ENCODE data around the gene MSS51. TPM values are rescaled to one million over a fixed set of nuclear protein-coding genes. Genes with fewer than 3 reads are reported as not detected.
"Not testable (repeated sequence)": the region's sequence is repeated elsewhere in the genome, so short reads cannot be mapped to it uniquely, and the experiment has no call there.

The MSS51 gene
- total RNA-seq, 1 donor from 2014 or later, result 9.5 TPM

DNA sequence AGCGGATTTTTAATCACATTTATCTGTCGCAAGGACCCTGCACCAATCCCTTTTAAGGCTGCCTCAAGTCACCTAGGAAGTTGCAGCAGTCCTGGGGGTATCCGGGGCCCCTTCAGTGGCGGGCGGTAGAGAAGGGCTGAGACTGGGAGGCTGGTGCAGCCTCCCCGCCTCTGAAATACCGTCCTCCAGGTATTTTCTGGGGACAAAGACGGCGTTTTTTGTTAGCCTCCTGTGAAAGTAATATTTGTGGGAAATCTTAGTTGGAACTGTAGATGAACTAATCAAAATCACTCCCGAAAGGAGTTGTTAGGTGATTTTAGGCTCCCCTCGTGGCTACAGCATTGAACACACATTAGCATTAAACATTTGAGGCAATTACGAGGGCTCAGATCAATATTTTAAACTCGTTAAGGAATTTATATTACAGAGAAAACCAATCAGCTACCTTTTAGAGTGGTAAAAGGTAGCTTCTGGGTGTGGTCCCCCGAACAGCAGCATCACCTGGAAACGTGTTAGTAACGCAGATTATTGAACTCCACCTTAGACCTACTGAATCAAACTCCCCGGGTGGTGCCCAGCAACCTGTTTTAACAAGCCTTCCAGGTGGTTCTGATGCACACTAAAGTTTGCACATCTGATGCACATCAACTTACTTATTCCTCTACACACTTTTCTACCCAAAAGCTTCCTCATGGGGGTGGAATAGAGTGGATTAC, 19.0 kb downstream of the MSS51 start:
- DNase-seq, result peak; percentile 53

DNA sequence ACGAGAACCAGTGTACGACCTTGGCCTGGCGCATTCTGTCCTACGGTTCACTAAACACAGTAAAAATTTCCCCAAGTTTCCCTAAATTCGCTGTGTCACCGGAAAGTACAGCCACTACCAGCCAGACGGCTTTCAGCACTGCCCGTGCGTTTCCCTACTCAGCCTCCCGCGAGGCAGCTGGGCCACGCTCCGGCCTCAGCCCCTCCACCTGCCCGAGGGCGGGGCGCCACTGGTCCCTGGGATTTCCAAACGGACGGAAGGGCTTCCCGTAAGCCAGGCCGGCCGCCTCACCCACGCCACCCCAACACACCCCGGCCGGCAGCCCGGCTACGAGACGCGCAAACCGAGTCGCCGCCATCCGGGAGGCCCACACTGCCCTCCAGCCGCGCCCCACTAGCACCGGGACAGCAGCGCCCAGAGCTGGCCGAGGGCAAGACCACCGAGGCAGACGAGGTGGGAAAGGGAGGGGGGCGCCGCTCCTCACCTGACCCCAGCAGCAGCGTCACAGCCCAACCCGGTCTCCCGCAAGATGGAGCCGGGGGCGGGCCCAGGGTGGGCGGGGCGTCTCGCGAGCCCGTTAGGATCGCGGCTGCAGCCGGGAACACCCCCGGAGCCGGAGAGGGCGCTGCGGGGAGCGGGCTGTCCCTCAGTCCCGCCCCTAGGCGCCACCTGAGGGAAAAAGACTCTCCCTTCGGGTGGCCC, 19.7 kb downstream of the MSS51 start, which contains the start of gene ANXA7:
Gene ANXA7 (minus strand): TSS at position 531 of the 702 bp plus-strand sequence. CDS start 13,202 bp downstream, outside the sequence.
- peak; percentile 96 for DNase-seq

GRCh38 chr10:73413108-73413527, 20.2 kb downstream of the MSS51 start:
- peak; percentile 59 for DNase-seq

DNA sequence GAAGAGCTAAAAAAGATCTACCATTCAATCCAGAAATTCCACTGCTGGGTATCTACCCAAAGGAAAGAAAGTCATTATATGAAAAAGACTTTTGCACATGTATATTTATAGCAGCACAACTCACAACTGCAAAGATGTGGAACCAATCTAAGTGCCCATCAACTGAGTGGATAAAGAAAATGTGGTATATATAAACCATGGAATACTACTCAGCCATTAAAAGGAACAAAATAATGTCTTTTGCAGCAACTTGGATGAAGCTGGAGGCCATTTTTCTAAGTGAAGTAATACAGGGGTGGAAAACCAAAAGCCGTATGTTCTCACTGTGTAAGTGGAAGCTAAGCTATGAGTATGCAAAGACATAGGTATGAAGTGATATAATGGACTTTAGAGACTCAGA, 22.5 kb downstream of the MSS51 start:
- no peak for DNase-seq

- DNase-seq, result no peak
These were observed 24.3 kb downstream of the MSS51 start for GRCh38 chr10:73408978-73409521.

DNA sequence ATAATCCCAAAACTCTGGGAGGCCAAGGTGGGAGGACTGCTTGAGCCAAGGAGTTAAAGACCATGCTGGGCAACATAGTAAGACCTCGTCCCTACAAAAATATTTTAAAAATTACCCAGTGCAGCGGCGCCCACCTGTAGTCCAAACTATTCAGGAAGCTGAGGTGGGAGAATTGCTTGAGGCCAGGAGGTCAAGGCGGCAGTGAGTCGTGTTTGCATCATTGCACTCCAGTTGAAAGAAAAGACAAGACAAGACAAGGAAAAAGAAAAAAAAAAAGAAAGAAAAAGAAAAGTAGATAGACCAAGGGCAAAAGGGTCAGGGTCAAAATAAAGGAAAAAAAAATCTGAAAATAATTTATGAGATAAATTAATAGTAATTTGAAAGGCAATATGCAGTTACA, 25.3 kb downstream of the MSS51 start:
- DNase-seq, result no peak

GRCh38 chr10:73407495-73407894, 25.9 kb downstream of the MSS51 start:
- DNase-seq, result no peak

GRCh38 chr10:73406846-73407245, 26.5 kb downstream of the MSS51 start:
- DNase-seq, result no peak

DNA sequence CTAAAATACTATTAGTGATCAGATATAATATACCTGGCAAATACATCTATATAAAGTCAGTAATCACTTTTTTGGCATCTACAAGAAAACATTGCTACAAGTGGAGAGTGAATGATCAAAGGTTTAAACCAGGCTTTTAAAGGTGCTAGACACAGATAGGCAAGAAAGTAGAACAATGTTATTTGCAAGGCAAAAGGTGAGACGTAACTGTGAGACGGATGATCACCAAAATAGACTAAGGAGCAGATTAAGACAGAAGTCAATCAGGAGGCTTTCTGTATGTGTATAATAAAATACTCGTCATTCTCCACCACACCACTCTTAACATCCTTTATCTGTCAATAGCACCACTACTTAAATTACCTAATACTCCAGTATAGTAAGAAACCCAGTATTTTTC, 27.8 kb downstream of the MSS51 start:
- DNase-seq, result no peak

DNA sequence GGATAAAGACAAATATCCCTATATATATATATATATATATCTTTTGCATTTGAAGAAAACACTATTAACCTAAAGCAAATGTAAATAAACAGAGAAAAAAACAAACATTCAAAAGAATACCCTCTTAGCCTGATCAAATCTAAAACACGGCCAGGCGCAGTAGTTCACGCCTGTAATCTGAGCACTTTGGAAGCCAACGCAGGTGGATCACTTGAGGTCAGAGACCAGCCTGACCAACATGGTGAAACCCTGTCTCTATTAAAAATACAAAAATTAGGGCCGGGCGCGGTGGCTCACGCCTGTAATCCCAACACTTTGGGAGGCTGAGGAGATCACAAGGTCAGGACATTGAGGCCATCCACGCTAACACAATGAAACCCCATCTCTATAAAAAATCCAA, 28.7 kb downstream of the MSS51 start:
- no peak for DNase-seq

DNA sequence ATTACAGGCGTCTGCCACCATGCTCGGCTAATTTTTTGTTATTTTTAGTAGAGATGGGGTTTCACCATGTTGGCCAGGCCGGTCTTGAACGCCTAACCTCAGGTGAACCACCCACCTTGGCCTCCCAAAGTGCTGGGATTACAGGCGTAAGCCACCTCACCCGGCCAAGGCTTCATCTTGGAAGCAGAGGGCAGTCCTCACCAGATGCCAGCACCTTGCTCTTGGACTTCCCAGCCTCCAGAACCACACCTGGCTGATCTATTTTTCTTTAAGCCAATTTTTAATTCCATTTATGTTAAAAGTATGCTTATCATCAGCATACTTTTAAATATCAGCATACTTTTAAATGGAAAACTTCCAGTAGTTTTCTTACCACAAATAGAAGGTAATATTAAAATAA, 31.7 kb downstream of the MSS51 start:
- no peak for DNase-seq

GRCh38 chr10:73399063-73399462, 34.3 kb downstream of the MSS51 start:
- DNase-seq, result no peak

DNA sequence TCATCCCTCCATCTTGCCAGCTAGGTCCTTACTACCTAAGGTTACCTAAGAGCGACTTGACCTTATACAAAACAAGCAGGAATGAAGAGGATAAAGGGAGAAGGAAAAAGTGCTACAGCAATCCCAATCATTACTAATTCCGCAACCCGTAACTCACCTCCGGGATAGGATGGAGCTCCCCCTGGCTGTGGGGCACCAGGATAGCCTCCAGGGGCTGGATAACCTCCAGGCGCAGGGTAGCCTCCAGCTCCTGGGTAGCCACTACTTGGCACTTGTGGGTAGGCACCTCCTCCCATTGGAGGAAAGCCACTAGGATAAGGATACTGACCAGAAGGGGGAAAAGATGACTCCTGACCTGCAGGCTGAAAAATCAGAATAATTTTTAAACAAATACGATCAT, 35.3 kb downstream of the MSS51 start:
- DNase-seq, result no peak

- DNase-seq, result not testable (repeated sequence)
These were observed 39.0 kb downstream of the MSS51 start for GRCh38 chr10:73394325-73394724.

GRCh38 chr10:73388228-73388627, 45.1 kb downstream of the MSS51 start:
- no peak for DNase-seq

- no peak for DNase-seq
These were observed 46.8 kb downstream of the MSS51 start for GRCh38 chr10:73386583-73386982.

- no peak for DNase-seq
These were observed 54.2 kb downstream of the MSS51 start for GRCh38 chr10:73379064-73379748.

DNA sequence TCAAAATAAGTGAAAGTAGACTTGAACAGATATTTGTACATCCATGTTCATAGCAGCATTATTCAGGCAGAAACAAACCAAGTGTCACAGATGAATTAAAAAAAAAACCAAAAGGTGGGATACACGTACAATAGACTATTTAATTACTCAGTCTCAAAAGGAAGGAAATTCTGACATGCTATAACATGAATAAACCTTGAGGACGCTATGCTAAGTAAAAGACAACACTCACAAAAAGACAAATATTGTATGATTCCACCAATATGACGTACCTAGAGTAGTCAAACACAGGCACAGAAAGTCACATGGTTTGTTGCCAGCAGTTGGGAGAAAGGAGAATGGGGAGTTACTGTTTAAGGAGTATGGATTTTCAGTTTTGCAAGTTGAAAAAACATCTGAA, 56.7 kb downstream of the MSS51 start:
- peak; percentile 35 for DNase-seq
